Iris pigment epithelial cell (primary cell): ENCODE measurements around the gene GRAMD4.

Source experiments
- DNase-seq: peaks from one replicate; pipeline ENCODE4 v3.0.0-alpha.2; 2011; ENCODE audit warnings: low read depth

The GRAMD4 gene

DNA sequence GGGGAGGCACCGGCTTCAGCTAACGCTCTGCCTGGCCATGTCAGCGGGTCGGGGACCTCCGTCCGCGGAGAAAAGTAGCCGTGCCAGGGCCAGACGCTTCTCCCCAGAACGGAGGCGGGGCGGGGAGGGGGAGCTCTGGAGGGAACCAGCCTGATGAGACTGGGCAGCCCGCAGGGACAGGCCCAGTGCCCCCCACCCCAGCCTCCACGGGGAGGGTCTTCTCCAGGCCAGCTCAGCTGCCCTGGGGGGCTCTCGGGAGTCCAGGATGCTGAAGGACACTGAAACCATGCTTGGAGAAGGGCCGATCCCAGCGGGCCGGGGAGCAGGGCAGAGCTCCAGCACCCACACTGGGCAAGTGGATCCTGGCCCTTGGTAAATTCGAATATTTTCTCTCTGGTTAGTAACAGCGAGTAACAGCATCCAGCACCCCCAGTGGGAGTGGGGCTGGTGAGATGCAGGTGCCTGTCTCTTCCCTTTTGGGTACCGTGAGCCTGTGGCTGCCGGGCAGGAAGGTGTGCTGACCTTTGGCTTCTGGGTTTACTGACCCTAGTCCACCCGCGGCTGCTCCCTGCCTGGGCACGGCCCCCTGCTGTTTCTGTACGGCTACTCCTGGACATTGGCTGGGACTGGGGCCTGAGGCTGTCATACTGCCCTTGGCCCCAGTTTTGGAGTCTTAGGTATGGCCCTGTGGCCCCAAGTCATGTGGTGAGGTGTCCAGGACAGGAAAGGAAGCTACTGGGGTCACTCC, 35.8 kb downstream of the GRAMD4 start:
- no peak for DNase-seq

DNA sequence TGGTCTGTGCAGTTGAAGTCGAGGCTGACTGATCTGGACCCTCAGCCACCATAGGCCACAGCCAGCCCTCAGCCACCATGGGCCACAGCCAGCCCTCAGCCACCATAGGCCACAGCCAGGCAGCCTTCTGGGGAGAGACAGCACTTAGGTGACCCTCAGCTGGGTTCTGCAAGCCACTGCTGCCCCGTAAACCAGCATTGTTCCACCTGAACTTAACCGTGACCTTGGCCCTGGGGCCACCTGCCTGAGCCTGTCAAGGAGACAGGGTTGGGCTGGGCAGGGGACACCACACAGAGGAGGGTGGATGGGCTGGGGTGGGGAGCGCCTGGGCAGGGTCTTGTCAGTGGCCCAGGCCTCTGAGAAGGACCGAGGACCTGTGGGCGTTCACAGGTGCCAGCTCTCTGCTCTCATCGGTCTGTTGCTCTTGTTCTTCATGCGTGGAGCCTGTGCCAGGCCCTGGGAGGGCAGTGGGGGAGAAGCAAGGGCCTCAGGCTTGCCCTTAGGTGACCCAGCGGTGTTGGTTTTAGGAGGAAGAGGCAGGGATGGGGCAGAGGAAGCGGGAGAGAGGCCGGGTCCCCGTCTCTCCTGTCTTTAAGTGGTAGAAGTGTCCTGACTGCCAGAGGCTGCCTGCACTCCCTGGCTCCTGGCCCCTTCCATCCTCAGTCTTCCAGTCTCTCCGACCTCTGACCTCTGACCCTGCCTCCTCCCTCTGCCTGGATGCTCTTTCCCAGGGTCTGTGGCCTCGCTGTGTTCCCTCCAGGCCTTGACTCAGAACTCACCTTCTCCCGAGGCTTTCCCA, 36.9 kb downstream of the GRAMD4 start:
- no peak for DNase-seq

DNA sequence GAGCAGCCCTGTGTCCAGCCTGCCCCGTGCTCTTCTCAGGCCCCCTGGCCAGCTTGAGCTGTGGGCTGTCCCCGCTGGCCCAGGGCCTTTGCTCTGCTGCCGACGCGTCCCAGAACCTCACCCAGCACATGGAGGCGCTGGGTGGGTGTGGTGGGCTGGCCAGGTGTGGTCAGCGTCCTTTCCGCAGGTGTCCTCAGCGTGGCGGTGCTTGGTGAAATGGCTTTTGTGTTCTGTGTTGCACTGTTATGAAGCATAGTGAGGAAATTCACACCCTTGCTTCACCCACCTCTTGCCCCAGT, 37.4 kb downstream of the GRAMD4 start:
- DNase-seq = no peak

DNA sequence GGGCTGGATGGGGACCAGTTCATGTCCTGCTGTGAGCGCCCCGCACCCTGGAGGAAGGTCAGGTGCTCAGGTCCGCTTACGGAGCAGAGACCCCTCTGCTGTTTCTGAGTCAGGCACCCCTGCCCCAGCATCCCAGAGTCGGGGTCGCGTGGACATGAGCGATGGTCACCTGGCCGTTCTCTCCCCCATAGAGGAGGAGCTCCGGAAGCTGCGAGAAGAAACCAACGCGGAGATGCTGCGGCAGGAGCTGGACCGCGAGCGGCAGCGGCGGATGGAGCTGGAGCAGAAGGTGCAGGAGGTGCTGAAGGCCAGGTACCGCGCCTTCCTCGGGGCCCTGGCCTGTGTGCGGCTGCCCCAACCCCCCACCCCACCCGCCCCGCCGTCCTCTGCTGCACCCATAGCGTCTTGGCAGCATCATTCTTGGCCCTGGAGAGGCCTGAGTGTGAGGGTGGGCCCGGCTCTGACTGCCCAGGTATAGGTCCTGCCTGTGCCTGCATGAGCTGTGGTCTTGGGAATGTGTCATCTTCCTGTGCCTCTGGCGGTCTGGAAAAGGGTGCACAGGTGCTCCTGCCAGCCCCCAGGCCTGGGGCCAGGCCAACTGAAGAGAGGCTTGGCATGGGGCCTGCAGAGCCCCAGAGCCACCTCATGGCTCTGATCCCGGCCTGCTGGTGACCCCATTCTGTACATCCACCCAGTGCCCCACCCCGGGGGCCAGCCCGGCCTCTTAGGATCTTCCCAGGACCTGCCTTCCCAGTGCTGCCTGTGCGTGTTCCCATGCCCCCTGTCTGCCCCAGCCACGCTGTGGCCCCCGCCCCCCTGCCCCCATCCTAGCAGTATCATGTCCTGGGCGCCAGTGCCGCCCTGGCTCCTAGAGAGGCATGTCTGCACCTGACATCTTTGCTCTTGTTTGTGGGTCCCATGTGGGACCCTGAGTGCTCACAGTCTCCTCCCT, 38.1 kb downstream of the GRAMD4 start:
- no peak for DNase-seq

DNA sequence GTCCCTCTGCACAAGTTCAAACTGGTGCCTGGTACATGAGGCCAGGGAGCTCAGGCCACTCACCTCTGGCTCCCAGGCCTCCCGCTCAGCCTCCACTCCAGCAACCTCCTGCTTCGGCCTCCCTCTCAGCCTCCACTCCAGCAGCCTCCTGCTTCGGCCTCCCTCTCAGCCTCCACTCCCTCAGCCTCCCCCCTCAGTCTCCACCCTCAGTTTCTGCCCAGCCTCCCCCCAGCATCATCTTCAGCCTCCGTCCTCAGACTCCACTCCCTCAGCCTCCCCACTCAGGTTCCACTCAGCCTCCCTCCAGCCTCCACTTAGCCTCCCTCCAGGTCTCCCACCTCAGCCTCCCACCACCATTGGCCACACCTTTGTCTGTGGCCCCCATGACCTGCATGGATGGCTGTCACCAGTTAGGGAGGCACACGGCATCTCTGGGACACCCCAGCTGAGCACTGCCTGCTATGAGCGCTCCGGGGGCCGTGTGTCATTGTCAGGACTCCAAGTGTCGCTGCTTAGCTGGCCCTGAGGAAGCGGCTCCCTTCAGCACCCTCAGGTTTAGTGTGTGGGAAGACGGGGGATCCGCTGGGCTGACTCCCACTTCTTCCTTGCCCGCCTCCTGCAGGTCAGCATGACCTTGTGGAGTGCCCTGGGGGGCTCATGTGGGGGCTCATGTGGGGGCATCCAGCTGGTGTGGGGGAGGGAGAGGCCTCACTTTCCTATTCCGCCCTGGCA, 39.0 kb downstream of the GRAMD4 start:
- DNase-seq = no peak

DNA sequence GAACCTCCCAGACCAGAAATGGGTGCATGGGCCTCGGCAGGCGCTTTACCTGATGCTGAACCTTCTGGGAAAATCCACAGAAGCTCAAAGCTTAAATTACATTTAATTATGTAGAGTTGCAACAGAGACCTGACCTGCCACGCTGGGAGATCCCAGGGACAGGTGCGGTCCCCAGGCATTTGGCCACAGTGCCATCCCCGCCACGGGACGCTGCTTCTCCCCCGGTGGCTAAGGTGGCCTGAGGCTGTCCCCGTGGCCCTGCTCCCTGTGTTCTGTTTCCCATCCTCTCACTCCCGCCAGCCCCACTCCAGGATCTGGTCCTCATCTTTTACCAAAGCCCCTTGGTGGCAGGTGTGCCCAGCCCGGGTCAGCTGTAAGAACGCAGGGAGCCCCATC, 39.6 kb downstream of the GRAMD4 start:
- DNase-seq = no peak

DNA sequence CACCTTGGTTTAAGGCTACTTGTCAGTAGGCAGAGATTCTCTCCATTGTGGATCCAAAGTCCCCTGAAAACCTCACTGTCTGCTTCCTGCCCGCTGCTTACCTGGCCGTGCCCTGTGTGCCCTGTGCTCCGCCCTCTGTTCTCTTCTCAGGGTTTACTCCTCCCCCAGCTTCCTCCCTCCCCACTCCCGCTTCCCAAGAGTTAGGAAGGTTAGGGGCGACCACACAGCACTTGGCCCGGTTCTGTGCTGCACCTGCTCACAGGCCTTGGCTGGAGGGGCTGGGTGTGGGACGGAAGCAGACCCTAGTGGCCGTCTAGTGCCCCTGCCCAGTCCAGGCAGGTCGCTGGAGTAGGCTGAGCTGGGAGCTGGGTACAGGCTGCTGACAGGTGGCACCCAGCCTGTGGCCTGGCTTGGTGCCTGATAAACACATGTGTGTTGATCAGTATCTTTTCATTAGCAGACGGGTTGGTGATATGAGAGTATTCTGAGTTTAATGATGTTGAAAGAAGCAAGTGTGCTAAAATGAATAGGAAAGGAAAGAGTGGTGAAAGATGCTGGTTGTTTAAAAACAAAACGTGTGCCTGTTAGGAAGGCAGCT, 40.5 kb downstream of the GRAMD4 start:
- no peak for DNase-seq

- peak; percentile 67 for DNase-seq
Measured at GRCh38 chr22:46661221-46661851, 41.1 kb downstream of the GRAMD4 start.

- DNase-seq = no peak
Measured at GRCh38 chr22:46662226-46662625, 42.0 kb downstream of the GRAMD4 start.

DNA sequence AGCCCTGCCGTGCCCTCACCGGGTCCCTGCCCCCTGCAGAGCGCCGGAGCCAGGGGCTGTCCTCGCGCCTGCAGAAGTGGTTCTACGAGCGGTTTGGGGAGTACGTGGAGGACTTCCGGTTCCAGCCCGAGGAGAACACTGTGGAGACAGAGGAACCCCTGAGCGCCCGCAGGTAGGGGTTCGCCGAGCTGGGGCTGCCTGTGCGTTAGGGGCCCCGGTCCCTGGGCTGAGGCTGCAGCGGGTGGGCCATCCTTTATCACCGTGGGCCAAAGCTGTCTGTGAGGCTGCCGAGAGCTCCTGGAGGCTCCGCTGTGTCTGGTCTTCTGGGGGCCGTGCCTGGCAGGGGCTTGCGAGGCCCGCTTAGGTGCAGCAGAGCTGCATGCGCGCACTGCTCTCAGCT, 42.8 kb downstream of the GRAMD4 start:
- no peak for DNase-seq

- DNase-seq = no peak
Measured at GRCh38 chr22:46663436-46664100, 43.4 kb downstream of the GRAMD4 start.

DNA sequence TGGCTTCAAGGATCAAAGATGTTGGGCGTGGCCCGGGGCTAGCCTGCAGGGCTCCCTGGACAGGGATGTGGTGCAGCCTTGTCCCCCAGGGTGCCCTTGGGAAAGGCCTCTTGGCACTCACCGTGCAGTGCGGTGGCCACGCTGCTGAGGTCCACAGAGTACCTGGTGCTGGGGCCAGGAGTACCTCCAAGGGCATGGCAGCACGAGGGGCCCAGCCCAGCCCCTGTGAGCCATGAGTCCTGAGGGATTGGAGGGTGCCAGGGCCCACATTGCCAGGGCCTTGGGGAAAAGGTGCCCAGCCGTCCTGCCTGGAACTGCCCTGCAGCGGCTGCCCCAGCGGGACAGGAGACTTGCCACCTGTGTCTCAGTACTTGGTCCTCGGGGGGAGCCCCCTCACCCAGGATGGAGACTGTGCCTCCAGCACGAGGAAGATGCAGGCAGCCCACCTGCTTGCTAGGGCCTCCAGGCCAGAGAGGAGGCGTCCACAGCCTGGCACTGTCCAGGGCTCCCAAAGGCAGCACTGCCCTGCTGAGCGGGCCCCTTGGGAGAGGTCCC, 44.2 kb downstream of the GRAMD4 start:
- DNase-seq = no peak

GRCh38 chr22:46665151-46665695, 45.0 kb downstream of the GRAMD4 start:
- no peak for DNase-seq

DNA sequence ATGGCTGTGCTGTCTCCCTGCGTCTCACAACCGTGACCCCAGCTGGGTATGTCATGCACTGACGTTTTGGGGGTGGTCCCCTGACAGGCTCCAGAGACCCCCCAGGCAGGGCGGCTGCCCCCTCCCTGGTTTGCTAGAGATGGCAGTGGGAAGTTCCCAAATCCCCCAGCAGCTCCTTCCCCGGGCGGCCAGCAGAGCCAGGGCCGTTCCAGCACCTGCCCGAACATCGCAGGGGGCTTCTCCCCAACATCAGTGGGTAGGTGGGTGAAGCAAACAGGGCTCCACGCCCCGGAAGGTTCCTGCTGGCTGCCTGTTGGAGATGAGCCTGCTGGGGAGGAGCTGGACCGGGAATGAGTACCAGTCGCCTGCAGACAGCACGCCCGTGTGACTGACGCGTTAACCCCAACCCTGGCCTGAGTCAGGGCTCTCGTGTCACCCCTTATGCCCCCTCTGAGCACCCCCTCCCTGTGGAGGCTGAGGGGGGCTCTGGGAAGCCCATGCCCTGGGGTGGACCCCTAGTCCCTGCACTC, 45.6 kb downstream of the GRAMD4 start:
- DNase-seq = no peak

GRCh38 chr22:46666577-46667244, 46.5 kb downstream of the GRAMD4 start:
- no peak for DNase-seq

DNA sequence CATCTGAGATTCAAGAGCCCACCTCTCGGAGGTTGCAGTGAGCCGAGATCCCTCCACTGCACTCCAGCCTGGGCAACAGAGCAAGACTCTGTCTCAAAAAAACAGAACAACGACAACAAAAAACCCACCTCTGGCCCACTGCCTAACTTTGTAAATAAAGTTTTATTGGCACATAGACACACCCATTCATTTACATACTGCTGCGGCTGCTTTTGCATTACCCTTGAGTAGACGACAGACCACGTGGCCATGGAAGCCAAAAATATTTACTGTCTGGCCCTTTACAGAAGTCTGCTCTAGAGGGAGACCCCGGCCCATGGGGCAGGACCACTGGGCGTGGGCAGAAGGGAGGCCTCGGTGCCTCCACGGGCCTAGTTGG, 47.0 kb downstream of the GRAMD4 start:
- DNase-seq = no peak

DNA sequence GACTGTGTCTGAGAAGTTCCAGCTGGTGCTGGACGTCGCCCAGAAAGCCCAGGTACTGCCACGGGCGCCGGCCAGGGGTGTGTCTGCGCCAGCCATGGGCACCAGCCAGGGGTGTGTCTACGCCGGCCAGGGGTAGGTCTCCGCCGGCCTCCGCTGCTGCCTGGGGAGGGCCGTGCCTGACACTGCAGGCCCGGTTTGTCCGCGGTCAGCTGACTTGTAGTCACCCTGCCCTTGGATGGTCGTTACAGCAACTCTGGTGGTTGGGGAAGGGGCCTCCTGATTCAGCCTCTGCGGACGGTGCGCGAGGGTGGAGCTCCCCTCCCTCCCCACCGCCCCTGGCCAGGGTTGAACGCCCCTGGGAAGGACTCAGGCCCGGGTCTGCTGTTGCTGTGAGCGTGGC, 47.9 kb downstream of the GRAMD4 start:
- DNase-seq = no peak

GRCh38 chr22:46669201-46669600, 49.0 kb downstream of the GRAMD4 start:
- DNase-seq = no peak

DNA sequence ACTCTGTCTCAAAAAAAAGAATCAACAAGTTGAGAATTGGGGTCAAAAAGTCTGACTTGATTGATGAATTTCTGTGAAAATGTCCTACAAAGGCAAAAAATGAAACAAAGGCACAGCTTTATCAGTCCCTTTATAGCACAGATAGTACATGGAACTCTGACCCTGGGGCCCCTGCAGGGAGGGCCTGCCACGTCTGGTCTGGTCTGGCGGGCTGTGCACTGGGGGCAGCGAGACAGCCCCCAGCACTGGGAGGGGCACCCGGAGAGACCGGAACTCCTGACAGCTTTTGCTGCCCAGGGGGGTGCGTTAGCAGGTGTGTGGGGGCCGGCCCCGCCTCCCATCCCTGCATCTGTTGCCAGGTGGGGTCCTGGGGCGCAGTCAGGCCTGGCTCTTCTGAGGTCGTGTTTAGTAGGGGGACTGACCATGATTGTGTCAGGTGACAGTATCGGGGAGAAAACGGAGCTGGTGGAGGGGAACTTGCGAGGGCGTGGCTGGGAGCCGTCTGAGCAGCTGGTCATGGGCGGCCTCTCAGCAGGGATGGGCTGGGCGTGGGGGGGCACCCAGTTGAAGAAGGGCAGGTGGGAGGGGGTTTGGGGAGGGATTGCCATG, 51.7 kb downstream of the GRAMD4 start:
- no peak for DNase-seq
